Activated T-helper 1 cell treated with anti-CD3 and anti-CD28 coated beads, Interleukin-2, amount 50 U/mL, for 16 hours (primary cell): ENCODE data around the gene GPR4.

Experiments
- DNase-seq, 2 donors: peaks; one replicate each; pipeline ENCODE4 v3.0.0-alpha.2; 2020; ENCODE audit warnings: low read depth in 1 of 2, low spot score in 1 of 2

GPR4 gene

DNA sequence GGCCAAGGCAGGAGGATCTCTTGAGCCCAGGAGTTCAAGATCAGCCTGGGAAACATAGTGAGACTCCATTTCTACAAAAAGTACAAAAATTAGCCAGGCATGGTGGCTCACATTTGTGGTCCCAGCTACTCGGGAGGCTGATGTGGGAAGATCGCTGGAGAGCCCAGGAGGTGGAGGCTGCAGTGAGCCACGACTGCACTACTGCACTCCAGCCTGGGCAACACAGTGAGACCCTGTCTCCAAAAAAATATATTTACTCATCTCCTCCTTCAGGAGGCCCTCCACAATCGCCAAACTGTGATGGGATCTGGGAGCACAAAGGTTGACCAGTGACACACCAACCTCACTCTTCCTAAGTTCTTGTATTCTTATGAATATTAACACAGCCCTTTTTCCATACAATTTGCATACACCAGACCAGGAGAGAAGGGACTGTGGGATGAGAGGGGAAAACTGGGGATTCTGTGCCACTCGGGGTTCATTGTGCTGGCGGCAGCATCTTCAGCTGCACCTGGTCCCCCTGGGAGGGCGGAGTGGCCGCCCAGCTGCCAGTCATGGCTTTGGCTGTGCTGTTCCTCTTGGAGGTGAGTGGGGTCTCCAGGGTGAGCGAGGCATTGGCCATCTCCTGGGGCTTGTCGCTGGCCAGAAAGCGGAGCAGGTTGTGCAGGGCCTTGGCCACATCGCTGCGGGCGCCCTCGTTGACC, 11.6 kb downstream of the GPR4 start:
- no peak for DNase-seq

DNA sequence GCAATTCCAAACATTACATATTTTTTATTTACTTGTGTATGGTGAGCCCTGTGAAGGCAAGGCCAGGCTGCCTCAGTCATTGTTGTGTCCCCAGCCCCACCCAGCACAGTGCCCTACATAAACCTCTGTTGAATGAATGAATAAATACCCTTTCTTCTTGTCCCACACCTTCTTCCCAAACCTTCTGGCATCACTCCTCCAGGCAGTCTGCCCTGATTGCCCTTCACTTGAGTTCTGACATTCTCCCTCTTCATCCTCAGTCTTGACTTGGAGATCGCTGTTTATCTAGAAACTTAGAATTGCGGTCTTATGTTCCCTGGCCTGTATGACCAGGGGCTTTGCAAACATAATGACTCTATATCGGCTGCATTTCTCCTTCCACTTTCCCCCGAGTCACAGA, 12.2 kb downstream of the GPR4 start:
- DNase-seq, result no peak

DNA sequence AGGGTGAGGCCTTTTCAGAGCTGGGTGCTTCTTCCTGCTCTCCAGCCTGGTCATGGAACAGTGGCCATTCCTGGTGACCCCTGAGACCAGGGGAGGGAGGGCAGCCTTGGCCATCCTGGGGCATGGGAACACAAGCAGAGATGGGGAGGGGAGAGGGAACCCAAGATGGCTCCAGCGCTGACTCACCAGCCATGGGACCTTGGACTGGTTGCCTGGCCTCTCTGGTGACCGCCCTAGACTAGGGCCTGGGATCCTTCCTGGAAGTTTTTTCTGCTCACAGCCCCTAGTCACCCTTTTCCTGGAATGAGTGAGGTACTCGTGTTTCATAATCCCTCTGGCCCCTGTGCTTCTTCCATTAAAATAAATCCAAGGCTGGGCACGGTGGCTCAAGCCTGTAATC, 14.1 kb downstream of the GPR4 start:
- no peak for DNase-seq

DNA sequence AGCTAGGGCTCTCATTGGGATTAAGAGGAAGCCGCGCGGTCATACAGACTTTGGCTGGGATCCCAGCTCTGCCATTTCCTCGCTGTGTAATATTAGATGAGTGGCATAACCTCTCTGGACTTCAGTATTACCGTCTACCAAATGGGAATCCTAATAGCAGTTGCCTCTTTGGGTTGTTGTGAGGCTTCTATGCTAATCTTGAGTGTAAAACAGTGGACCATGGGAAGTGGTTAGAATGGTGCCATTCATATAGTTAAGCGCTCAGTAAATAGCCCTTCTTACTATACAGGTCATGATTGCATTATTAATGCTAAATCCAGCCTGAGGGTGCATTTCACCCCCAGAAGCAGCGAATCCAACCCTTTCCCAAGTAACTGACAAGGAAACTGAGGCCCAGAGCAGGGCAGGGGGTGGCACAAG, 16.8 kb downstream of the GPR4 start:
- no peak for DNase-seq

DNA sequence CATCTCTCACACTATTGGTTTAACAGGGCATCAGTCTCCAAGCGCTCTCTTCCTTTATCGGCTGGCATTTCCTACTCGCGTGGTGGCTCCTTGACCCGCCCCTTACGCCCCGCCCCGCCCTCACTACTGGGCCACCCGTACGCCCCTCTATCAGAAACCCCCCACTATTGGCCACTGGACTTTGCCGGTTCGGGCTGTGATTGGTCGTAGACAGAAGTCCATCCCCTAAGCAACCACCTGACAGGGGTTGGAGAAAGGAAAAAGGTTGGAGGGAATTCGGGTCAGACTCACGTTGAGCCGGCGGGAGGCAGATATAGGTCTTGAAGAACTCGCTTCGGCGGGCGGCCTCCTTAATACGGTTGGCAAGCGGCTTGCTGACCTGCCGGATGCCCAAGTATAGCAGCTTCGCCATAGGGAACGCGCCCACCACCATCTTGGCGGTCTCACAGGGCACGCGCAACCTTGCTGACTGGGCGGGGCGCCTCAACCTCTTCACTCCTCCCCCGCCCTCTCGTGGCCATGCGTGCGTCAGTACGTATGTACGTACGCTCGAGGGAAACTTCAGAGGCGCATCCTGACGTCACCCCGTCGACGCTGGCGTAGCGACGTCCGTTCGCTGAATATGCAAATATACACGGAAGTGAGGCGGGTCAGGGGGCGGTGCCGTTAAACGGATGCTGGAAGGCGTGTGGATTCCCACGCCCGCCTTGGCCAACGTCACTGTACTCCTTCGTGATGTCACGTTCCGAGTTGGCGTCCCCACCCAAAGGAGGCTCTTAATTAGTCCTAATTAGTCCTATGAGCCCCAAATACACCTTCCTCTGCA, 17.5 kb downstream of the GPR4 start, which contains the start of gene OPA3:
Gene OPA3, minus strand, starts transcription at position 471 of the 826 bp plus-strand sequence. Its CDS starts 38 bp downstream, at position 433.
- peak; percentile 98 for DNase-seq

DNA sequence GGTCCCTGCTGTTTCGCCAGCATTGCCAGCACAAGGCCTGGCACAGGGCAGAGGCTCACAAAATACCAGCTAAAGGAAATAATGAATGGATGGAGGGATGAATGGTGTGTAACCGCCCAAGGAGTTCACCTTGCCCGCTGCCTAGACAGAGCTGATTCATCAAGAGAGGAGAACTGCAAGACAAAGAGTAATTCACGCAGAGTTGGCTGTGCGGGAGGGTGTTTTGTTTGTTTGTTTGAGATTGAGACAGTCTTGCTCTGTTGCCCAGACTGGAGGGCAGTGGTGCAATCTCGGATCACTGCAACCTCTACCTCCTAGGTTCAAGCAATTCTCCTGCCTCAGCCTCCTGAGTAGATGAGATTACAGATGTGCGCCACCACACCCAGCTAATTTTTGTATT, 20.4 kb downstream of the GPR4 start:
- no peak for DNase-seq

DNA sequence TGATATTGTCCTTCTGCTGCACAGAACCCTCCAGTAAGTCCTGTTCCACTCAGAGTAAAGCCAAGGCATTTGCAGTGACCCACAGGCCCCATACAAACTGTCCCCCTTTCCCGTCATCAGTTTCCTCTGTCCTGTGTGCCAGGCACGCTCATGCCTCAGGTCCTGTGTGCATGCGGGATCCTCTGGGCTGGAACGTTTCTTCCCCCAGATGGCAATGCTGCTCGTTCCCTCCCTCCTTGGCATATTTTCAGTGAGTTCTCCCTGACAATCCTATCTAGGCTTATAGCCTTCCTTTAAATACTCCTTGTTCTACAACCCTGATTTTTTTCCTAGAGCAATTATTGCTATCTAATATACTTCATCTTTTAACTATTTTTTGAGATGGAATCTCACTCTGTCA, 23.2 kb downstream of the GPR4 start:
- no peak for DNase-seq

DNA sequence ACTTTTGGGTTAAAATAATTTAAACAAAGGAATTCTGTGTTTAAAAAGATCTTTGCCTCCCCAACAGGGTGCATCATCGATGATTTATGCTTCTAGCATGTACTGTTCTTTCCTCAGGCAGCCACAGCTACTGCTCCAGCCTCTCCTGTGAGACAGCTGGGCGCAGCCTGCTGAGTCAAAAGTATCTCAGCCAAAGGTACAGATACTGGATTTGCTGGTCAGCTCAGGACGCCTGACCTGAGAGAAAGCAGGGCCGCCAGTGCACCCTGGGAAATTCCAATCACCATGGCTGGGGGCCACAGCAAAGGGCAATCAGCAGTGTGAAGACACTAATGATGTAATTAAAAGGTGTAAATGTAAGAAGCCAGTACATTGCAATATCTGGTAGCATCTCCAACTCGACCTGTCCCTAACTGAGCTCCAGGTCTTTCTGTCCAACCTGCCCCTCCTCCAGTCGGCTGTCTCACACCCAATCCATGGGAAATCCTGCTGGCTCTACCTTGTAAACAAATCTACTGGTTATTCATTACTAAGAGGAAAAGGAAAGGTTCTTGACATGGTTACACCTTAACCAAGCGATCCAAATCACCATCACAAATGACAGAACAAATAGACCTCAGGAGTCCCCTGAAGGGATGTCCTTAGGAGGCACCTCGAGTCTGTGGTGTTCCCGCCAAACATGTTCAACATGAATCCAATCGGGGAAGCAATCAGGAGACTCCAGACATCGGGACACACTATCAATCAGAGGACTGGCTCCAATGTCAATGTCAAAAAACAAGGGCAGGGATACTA, 24.7 kb downstream of the GPR4 start:
- no peak for DNase-seq

DNA sequence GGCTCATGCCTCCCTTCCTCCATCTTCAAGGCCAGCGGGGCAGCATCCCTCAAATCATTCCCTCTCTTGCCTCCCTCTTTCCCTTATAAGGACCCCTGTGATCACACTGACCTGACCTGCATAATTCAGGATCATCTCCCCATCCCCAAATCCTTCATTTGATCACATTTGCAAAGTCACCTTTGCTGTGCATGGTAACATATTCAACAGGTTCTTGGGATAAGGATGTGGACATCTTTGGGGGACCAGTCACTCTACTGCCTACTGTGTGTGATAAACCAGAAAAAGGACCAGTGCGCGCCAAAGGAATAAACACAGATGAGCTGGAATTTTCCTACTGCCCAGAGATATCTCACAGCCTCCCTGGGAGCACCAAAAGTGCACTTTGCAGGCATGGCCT, 25.3 kb downstream of the GPR4 start:
- no peak for DNase-seq

DNA sequence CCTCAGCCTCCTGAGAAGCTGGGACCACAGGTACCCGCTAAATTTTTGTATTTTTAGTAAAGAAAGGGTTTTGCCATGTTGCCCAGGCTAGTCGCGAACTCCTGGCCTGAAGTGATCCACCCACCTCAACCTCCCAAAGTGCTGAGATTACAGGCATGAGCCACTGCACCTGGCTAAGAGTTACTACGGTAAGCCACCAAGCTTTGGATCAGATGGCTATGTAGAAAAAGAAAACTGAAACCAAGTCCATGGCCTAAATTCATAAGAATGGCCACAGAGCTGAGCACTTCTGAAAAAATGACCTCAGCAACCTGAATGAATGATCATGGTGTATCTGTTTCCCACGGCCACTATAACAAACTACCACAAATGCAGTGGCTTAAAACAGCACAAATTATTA, 26.8 kb downstream of the GPR4 start:
- DNase-seq, result no peak

DNA sequence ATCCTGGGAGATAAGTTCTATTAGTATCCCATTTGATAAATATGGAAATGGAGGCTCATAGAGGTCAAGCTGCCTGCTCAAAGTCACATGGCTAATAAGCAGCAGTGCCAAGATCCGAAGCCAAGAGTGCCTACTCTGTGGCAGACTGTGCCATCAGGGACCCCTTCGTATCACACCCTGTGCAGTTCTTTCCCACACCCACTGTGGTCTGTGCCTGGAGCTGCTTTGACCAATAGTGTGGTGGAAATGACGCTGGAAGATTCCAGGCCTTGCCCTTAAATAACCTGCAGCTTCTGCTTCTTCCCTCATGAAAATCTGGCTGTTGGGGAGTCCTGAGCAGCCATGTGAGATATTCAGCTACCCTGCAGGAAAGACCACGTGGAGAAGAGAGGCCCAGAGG, 27.5 kb downstream of the GPR4 start:
- no peak for DNase-seq

DNA sequence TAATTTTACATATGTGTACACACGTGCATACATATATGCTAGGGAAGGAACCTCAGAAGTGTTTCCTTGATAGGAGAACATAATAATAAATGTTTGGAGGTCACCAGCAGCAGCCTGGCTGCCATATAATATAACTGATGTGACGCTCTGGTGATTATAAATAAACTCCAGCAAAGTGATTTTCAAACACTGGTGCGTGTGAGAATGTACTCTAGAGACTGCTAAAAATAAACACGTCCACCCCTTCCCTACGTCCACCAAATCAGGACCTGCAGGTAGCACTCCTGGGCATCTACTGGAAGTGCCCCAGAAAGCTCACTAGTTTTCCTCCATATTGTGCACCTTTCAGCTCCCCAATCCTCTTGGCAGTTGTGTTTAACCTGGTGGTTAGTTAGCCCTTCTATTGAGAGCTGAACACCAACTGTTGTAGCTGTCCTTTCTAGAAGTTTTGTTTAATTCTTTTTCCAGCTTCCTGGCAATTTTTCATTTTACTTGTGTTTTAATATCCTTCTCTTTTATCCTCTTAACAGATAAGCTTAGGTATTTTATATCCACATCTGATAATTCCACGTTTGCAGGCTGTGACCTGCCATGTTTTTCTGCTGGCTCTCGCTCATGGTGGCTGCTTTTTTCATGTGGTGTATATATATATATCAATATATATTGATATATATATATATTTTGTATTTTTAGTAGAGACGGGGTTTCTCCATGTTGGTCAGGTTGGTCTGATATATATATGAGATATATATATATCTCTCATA, 30.4 kb downstream of the GPR4 start:
- DNase-seq, result no peak

DNA sequence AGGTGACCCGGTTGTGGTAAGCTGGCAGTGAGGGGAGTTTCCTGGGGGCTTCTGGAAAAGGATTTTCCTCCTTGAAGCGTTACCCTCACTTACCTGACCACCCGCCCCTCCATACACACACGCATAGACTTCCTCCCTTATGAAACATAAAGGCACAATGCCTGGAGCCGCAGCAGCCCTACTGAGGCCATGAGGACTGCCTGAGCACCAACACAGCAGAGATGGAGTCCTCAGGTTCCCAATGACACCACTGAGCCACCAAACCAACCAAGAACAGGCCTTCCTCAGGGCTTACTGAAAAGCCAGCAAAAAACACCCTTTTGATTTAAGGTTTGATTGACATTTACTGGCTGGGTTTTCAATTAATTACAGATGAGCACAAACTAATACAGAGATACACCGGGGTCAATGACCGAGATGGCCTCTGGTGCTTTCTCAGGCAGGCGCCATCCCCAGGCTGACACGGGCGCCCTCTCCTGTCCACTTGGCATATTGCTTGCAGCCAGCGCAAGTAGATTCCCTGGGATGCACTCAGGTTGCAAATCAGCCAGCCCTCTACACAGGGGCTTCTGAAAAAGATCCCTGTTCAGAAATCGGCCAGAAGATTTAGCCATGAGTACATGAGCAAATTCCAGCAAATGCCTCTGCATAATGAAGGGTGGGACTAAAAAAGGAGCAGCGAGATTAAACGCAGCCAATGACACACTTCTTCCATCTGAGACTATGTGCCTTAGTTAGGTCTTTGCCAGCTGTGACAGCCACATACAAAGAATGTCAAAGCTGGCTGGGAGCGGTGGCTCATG, 32.2 kb downstream of the GPR4 start:
- peak in 1 of 2 donors; percentile 23 for DNase-seq

DNA sequence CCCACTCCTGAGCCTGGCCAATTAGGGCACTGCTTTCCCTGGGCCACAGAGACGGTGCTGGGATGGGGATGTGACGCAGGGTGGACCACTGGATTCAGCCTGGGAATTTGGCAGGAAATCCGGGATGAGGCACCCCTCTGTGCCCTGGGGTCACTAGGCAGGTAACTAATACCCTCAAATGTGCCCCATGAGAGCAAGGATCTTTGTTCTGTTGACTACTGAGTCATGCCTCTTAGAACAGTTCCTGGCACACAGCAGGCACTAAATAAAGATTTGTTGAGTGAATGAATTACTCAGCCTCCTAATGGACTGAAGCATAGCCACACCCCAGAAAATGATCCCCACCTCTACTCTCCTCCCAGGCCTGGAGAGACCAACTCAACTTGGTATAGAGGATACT, 33.3 kb downstream of the GPR4 start:
- no peak for DNase-seq

DNA sequence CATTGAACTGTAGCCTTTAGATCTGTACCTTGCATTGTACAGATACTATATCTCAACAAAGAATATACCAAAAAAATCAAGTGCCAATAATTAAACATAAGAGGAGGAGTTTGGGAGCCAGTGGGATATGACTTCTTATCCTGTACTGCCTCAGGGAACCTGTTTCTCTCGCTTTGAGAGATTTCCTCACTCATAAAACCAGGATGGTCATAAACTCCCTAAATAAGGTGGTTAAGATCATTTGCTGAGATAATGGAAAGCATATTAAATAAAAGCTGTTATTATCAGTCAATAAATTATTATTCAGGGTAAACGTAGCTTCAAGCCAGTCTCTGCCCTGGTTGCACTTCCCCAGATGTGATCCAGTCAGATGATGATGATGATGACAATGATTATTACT, 34.4 kb downstream of the GPR4 start:
- no peak for DNase-seq

DNA sequence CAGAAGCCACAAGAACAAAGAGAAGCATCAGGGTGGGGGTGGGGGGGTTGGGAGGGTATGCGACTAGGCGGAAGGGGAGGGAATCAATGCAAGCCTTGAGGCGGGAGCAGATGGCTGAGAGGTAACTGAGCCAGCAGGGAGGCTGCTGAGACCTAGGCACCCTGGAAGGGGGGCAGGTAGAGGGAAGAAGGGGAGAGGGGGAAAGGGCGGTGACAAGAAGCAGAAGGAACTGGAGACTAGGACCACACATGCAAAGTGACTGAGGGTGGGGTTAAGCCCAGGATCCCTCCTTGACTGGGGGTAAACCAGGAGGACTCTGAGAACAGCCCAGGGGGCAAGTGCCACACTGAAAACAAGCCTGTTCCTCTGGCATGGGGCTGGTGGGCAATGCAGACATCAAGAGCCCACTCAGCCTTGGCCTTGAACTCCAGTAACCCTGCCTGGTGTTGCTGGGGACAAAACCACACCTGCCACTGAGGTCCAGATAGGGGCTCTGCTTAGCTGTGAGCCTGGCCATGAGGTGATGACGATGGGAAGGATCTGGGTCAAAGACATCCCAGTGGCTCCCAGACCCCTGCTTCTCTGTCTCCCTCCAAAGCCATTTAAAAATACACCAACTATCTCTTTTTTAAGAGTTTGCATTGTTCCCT, 37.8 kb downstream of the GPR4 start:
- no peak for DNase-seq

DNA sequence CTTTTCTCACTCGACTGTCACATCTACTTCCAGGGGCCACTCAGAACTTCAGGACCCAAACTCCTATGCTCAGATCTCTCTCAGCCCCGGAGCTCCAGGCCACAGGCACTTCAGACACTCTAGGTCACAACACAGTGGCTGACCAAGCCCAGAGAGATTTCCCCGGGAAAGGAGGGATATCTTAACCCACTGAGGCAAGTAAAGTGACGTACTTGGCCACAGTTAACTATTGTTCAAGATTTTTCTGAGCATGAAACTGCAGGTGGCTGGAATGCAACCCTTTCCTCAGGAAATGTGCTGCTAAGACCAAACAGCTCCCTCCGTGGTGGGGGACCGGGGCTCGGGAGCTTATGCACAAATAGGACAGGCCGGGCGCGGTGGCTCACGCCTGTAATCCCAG, 41.3 kb downstream of the GPR4 start:
- no peak for DNase-seq

DNA sequence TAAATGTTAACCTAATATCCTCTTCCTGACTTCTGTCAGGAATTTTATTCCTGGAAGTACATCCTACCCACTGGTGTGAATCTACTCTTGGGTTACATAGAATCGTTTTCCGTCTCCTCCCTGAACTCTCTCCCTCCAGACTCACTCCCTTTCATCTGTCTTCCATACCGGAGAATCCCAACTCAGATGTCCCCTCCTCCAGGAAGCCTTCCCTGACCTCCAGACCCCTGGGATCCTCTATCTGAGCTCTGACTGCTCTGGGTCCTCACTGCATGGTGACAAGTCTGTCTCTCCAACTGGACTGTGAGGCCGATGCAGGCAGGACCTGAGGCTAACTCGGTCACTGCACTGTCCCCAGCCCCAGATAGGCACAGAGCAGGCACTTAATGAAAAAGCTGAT, 42.0 kb downstream of the GPR4 start:
- DNase-seq, result no peak

DNA sequence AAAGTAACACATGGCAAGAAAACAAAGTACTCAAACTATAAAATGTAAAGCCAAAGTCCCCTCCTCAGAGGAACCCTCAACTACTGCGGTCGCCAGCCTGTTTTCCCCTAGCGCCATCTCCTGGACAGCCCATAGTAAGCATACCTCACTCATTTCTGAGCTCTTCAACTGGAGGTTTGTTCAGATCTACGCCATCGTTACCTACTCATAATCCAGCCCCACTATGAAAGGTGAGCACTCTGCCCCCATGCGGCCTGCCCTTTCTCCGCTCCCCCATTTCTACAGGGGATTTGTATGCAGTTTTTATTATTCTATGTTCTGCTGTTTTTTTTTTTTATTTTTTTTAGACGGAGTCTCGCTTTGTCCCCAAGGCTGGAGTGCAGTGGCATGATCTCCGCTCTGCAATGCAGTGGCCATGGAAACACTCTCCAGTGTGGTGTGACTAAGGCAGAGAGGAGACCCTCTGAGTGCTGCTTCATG, 43.6 kb downstream of the GPR4 start:
- peak; percentile 15 to 24 for DNase-seq

DNA sequence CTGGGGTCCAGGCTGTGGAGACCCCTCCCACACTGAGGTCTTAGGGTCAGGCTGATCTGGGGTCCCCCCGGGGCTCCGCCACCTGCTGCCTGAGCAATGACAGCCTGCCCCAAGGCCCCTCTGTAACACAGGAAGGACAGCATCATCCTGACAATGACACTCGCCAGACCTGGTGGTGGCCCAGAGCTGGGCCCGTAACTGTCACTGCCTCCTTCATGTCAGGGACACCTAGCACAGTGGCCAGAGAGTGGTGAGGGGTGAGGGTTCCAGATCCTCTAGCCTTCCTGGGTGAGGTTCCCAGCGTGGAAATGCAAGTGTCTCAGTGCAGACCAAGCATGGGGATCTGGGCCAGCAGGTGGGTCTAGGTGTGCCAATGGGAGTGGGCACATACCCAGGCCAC, 45.2 kb downstream of the GPR4 start:
- DNase-seq, result no peak
